Midbrain (tissue), 1 donor: ENCODE results near the gene BRAP.
"Not testable (repeated sequence)": the region's sequence is repeated elsewhere in the genome, so short reads cannot be mapped to it uniquely, and the experiment has no call there.

Source experiments
- DNase-seq: peaks from one replicate; lab custom pipeline; 2025; lab: John Stamatoyannopoulos, UW

BRAP gene, protein sequence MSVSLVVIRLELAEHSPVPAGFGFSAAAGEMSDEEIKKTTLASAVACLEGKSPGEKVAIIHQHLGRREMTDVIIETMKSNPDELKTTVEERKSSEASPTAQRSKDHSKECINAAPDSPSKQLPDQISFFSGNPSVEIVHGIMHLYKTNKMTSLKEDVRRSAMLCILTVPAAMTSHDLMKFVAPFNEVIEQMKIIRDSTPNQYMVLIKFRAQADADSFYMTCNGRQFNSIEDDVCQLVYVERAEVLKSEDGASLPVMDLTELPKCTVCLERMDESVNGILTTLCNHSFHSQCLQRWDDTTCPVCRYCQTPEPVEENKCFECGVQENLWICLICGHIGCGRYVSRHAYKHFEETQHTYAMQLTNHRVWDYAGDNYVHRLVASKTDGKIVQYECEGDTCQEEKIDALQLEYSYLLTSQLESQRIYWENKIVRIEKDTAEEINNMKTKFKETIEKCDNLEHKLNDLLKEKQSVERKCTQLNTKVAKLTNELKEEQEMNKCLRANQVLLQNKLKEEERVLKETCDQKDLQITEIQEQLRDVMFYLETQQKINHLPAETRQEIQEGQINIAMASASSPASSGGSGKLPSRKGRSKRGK

DNA sequence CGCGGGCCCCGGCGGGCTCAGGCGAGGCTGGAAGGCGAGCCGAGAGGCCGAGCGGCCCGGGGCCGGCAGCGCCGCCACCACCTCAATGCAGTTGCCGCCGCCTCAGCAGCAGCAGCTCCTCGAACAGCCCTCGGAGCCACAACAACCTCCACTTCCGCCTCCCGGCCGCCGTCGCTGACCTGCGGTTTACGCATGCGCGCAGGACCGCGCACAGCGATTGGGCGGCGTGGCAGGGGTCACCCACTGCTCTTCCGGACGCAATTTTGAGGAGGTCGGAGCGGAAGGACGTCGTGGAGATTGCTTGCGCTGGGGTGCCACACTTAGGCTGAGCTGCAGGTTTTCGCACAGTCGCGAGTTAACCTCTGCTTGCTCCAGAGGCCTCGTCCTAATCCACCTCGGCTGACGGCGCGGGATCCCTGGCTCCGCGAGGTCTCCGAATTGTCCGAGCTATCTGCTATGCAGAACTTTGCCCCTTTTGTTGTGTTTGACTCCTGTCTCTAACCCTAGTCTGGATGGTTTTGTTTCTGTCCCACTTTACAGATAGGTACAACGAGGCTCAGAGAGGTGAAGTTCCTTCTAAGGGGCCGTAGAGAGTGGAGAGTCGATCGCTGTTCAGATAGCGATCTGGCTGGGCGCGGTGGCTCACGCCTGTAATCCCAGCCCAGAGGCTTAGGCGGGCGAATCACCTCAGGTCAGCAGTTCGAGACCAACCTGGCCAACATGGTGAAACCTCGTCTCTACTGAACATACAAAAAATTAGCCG is at the start of gene BRAP, which contains the start of gene ACAD10:
BRAP (minus strand) TSS at position 146 of the 763 bp plus-strand sequence. CDS start 164 bp downstream, outside the sequence.
ACAD10 (plus strand) TSS at position 243 of the 763 bp plus-strand sequence. CDS start 6,657 bp downstream, outside the sequence.
- peak; percentile 91 for DNase-seq

DNA sequence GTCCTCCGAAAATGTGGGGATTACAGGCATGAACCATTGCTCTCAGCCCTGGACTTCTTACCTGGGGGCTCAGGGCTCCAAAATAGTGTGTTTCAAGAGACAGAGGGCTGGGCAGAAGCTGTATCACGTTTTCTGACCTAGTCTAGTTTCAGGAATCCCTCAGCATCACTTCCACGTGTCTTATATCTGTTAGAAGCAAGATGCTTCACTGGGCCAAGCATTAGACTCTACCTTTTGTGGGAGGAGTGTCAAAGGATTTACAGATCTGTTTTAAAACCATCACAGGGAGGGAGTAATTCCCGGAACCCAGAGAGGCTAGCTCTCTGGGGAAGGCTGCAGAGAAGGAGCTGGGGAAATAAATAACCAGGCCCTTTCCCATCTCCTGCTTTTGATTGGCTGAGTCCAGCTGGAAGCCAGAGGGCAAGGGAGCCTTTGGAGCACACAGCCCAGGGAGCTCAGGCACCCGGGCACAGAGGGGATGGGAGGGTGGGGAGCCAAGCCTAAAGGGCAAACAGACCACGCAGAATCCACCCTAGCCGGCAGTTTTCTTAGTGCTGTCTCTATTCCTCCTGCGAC is 47.7 kb upstream of the BRAP start:
- no peak for DNase-seq

DNA sequence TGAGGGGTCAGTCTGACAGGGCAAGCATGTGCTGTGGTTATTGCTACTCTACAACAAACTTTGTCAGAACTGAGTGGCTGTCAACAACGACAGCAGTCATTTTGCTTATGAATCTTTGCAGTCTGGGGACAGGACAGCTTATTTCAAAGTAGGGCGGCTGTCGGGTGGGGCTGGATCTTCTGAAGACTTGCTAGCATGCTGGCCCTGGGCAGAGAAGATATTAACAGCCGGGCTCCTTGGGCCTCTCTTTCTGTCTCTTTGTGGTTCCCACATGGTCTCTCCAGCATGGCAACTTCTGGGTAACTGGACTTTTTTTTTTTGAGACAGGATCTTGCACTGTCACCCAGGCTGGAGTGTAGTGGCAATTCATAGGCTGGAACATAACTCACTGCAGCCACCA is 47.0 kb upstream of the BRAP start:
- no peak for DNase-seq

DNA sequence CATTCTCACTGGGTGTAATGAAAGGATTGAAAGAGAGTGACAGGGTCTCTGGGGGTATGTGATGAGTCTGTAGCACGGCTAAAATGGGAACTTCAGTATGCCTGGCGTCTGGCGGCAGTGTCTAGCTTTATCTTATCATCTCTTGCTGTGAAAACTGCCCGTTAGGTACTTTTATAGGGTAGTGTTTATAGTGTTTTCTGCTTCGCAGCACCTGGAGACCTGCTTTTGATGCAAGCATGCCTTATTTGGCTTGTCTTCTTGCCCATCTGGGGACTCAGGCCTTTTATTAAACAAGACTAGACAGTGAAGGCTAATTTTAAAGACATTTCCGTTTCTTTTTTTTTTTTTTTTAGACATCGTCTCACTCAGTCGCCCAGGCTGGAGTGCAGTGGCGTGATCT is 44.7 kb upstream of the BRAP start:
- DNase-seq = no peak

DNA sequence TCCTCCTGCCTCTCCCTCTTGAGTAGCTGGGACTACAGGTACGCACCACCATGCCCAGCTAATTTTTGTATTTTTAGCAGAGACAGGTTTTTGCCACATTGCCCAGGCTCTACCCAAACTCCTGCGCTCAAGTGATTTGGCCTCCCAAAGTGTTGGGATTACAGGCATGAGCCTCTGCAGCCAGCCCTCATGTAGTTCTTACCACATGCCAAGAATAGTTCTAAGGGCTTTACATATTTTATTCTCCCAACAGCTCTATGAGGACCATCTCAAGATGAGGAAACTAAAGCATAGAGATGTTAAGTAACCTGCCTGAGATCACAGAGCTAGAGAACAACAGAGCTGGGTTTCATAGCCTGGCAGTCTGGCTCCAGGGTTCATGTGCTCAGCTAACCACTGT is 43.0 kb upstream of the BRAP start:
- no peak for DNase-seq

DNA sequence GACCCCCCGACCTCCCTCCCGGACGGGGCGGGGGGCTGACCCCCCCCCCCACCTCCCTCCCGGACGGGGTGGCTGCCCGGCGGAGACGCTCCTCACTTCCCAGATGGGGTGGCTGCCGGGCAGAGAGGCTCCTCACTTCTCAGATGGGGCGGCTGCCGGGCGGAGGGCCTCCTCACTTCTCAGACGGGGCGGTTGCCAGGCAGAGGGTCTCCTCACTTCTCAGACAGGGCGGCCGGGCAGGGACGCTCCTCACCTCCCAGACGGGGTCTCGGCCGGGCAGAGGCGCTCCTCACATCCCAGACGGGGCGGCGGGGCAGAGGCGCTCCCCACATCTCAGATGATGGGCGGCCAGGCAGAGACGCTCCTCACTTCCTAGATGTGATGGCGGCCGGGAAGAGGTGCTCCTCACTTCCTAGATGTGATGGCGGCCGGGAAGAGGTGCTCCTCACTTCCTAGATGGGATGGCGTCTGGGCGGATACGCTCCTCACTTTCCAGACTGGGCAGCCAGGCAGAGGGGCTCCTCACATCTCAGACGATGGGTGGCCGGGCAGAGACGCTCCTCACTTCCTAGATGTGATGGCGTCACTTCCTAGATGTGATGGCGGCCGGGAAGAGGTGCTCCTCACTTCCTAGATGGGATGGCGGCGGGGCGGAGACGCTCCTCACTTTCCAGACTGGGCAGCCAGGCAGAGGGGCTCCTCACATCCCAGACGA is 38.0 kb upstream of the BRAP start:
- not testable (repeated sequence) for DNase-seq

DNA sequence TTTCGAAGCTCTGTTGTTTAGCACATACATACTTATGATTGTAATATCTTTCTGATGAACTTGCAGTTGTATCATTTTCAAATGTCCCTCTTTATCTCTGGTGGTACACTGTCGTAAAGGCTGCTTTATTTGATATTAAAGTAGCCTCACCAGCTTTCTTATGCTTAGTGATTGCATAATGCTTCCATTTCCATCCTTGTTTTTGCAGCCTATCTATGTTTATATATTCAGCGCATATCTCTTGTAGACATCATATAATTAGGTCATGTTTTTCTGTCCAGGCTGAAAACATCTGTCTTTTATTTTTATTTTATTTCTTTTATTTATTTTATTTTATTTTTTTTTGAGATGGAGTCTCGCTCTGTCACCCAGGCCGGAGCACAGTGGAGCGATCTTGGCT is 34.7 kb upstream of the BRAP start:
- no peak for DNase-seq

DNA sequence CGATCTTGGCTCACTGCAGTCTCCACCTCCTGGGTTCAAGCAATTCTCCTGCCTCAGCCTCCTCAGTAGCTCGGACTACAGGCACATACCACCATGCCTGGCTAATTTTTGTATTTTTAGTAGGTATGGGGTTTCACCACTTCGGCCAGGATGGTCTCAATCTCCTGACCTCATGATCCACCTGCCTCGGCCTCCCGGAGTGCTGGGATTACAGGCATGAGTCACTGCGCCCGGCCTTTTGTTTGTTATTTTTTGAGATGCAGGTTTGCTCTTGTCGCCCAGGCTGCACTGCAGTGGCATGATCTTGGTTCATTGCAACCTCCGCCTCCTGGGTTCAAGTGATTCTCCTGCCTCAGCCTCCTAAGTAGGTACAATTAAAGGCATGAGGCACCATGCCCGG is 33.6 kb upstream of the BRAP start:
- not testable (repeated sequence) for DNase-seq

DNA sequence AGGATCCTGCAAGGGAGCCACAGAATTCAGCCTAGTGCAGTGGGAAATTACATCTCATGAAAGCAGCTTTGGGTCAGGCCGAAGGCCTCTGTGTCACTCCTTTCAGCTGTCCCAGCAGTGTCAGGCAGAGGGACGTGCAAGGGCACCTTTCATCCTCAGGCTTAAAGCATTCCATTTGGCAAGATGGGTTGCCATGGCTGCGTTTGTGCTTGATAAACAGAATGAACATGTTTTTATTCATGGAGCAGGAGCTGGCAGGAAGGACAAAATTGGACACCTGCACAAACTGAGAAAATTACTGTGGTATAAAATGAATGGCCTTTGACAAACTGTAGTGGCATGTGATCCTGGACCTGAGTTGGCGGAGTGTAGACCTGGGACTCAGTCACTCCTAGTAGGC is 29.5 kb upstream of the BRAP start:
- DNase-seq = no peak

DNA sequence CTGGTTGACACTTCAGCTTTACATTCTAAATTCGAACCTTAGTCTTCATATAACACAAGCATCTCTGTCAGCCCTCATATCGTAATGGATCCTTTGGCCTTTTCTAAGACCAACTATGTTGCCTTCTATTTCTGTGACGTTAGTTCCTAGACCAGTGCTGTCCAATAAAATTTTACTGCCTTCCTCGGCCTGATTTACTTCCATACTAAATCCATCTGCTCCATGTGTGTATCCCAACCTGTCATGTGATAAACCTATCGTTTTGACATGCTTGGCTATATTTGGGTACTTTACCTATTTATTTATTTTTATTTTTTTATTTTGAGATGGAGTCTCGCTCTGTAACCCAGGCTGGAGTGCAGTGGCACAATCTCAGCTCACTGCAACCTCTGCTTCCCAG is 20.4 kb upstream of the BRAP start:
- DNase-seq = no peak

DNA sequence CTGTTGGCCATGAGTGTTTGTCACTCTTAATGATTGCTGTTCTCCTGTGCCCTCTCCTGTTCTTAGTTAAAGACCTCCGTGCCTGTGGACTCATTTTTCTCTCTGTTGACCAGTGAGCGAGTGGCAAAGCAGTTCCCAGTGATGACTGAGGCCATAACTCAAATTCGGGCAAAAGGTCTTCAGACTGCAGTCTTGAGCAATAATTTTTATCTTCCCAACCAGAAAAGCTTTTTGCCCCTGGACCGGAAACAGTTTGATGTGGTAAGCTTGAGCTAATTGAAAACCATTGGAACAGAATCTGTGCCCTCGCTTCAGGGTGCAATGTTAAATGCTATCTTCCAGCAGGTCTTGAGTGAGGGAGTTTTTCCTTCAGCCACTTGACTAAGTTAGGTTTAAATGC is 19.9 kb upstream of the BRAP start:
- no peak for DNase-seq

DNA sequence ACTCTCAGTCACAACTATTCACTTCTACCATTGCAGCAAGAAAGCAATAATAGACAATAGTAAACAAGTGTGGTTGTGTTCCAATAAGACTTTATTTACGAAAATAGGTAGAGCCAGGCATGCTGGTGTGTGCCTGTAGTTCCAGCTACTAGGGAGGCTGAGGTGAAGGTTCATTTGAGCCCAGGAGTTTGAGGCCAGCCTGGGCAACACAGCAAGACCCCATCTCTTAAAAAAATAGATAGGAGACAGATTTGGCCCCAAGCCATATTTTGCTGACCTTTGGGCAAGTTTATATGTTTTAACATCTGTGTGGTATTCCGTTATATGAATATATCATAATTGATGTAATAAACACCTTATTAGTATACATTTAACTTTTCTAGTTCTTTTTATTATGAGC is 14.2 kb upstream of the BRAP start:
- DNase-seq = no peak

DNA sequence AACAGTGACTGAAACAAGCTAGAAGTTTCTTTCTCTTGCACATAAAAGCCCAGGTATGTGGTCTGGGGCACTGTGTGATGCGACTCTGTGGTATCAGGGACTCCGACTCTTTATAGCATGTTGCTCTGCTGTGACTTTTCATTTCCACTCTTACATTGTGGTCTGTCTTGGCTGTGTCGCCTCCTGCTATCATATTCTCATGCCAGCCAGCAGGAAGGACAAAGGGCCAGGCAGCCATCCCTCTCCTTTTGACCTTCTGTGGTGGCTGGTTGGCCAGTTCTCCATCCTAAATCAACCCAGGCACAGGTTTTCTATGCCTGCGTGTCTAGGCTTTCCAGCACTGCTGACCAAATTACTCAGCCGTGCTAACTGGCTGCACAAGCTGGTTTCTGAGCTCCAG is 8.1 kb upstream of the BRAP start:
- no peak for DNase-seq

DNA sequence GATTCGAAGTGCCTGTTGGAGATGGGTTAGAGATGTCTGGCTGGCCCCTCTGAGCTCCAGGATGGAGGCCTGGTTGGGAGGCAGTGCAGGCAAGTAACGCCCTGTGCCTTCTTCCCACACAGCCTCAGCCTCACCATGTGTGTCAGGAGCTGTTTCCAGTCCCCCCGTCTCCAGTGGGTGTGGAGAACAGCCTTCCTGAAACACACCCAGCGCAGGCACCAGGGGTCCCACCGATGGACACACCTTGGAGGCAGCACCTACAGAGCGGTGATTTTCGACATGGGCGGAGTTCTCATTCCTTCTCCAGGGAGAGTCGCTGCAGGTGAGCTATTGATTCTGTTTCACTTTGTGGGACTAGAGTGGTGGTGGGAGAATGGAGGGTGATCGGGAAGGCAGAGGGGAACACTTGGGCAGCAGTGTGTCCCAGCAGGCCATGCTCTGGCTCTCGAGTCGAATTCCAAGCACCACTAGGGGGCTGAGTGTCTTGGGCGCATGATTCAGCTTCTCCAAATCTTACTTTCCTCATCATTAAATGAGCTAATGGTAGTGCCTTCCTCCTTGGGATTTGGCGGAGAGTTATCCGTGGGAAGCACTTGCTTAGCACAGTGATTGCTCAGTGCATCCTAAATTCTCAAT is 6.9 kb upstream of the BRAP start:
- DNase-seq = no peak

DNA sequence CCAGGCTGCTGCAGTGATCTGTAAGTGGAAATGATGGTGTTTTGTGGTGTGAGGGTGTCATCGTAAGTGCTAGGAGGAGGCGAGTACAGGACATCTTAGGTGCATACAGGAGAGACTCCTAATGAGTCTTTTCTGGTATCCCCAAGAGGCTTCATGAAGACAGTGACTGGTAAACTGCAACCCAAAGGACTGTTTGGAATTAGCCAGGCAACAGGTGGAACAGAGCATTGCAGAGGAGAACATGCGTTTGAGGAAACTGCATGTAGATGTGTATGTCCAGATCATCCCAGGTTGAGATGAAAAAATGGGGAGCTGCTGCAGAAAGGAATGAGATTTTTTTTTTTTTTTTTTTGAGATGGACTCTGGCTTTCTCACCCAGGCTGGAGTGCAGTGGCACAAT is 5.5 kb upstream of the BRAP start:
- DNase-seq = no peak

DNA sequence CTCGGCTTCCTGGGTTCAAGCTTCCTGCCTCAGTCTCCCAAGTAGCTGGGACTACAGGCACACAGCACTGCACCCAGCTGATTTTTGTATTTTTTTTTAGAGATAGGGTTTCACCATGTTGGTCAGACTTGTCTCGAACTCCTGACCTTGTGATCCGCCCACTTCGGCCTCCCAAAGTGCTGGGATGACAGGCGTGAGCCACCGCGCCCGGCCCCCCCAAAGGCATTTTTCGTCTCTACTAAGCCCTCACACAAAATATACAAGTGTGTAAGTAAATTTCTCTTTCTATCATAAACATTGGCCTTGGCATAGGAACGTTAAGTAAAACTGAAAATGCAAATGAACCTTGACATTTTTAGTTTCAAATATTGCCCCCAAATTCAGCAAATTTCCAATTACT is 2.2 kb upstream of the BRAP start:
- no peak for DNase-seq

DNA sequence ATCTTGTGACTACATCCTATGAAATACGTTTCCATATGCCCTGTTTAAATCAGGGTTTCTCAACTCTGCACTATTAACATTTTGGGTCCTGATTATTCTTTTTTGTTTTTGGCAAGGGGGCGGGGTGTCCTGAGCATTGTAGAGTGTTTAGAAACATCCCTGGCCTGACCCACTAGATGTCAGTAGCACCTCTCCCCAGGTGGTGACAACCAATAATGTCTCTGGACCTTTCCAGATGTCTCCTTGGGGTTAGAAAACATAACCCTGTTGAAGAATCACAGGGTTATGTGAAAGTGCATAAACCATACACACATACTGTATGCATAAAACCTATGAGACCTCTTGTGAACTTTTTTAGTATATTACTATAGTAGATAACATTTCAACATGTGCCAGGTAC is 1.5 kb upstream of the BRAP start:
- no peak for DNase-seq

DNA sequence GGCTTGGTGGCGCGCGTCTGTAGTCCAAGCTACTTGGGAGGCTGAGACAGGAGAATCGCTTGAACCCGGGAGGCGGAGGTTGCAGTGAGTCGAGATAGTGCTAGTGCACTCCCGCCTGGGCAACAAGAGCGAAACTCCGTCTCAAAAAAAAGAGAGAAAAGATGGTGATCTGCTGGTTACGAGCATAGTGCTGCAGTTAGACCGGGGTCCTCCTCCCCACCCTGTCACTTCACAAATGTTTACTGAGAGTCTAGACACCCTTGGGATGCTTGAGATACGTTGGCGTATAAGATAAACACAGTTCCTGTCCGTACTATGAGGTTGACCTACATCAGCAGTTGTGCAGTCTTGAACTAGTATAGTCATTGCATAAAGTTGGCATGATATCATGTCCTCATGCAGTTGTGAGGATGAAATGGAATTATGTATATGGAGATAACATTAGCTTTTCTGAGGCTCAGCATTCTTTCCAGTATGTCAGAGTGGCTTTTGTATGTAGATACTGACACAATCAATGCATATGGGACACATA is 884 bp upstream of the BRAP start:
- no peak for DNase-seq

DNA sequence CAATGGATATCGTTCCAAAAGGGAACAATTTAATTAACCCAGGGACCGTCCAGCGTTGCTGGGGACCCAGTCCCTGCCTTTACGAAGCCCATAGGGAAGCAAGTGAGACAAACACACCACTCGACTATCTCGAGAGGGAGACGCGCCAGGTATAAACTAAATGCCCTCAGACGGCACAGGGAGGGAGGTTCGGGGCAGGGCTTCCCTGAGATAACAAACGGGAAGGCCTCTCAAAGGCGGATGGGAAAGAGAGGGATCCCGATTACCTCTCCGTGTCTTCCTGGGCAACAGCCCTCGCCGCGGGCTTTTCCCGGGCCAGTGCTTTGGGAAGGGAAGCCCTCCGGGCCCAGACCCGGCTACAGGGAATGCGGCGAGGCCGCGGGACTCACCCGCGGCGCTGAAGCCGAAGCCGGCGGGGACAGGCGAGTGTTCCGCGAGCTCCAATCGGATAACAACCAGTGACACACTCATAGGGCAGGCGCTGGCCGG is 390 bp downstream of the BRAP start:
- DNase-seq = no peak

DNA sequence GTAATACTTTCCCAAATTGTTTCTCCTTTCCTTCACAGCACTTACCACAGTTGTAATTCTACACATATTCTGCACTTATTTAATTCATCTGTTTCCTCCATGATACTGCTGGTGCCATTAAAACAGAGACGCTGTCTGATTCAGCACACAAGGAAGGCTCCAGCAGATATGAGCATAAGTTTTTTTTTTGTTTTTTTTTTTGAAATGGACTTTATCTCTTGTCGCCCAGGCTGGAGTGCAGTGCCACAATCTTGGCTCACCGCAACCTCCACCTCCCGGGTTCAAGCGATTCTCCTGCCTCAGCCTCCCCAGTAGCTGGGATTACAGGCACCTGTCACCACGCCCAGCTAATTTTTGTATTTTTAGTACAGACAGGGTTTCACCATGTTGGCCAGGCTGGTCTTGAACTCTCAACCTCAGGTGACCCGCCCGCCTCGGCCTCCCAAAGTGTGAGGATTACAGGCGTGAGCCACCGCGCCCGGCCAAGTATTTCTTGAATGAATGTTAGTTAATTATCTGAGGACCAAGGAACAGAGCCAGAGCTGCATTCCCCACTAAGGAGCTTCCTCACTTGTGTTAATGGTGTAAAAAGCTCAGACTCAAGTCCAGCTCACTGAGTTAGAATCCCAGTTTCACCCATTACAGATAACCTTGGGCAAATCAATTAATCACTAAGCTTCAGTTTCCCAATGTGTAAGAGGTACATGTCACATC is 1.1 kb downstream of the BRAP start:
- not testable (repeated sequence) for DNase-seq
